PC-9 (cell line): ENCODE measurements around the gene CDH18. TPM values are rescaled to one million over a fixed set of nuclear protein-coding genes. Genes with fewer than 3 reads are reported as not detected.

Source experiments
- BruUV-seq: library from RNA; stranded (reverse); fragments of 400-500 nt; replicated peaks from 2 replicates; lab custom pipeline; 2021; lab: Mats Ljungman, UMichigan
- CTCF ChIA-PET: fragments of 300-600 bp; sonication (Branson Sonifier 250); formaldehyde crosslinking; loops from one replicate; lab custom pipeline; 2022; ENCODE audit warnings: antibody characterized with exemption; lab: Charles Lee
- POLR2A ChIA-PET: fragments of 300-600 bp; sonication (Branson Sonifier 250); formaldehyde crosslinking; loops from one replicate; lab custom pipeline; 2022; ENCODE audit warnings: antibody characterized with exemption; ENCODE audit not compliant: unreplicated experiment; lab: Charles Lee
- DNase-seq, 2 experiments: peaks; one replicate each; pipeline versions ENCODE4 v3.0.0 to v3.0.0-alpha.2; 2015 to 2022; ENCODE audit warnings: mixed read lengths in 1 of 2
- H2AFZ ChIP-seq: fragments of 200-600 bp; sonication (generic); 2 replicates; pipeline ENCODE4 v1.8.1; 2017; ENCODE audit warnings: antibody characterized with exemption
- H3F3A ChIP-seq: fragments of 200-600 bp; sonication (generic); 2 replicates; pipeline ENCODE4 v1.8.1; 2017; ENCODE audit warnings: antibody characterized with exemption, mild to moderate bottlenecking, low read depth; ENCODE audit not compliant: insufficient read depth
- H3K27ac ChIP-seq: fragments of 200-600 bp; sonication (generic); 2 replicates; pipeline ENCODE4 v1.6.1; 2016; ENCODE audit warnings: mixed run types
- H3K27me3 ChIP-seq: fragments of 200-600 bp; sonication (generic); 2 replicates; pipeline ENCODE4 v1.6.1; 2016; ENCODE audit warnings: low read depth, mixed run types; ENCODE audit not compliant: insufficient read depth
- H3K36me3 ChIP-seq: fragments of 200-600 bp; sonication (generic); 2 replicates; pipeline ENCODE4 v1.6.1; 2016; ENCODE audit warnings: low read depth, mixed run types
- H3K4me1 ChIP-seq: fragments of 200-600 bp; sonication (generic); replicated peaks from 2 replicates; pipeline ENCODE4 v1.6.1; 2016; ENCODE audit warnings: mixed run types; ENCODE audit not compliant: insufficient read depth
- H3K4me2 ChIP-seq: fragments of 200-600 bp; sonication (generic); 2 replicates; pipeline ENCODE4 v1.6.1; 2017; ENCODE audit warnings: mixed run types
- H3K4me3 ChIP-seq: fragments of 200-600 bp; sonication (generic); 2 replicates; pipeline ENCODE4 v1.6.1; 2016; ENCODE audit warnings: mixed run types
- H3K79me2 ChIP-seq: fragments of 200-600 bp; sonication (generic); 2 replicates; pipeline ENCODE4 v1.6.1; 2017; ENCODE audit warnings: low read depth, mixed run types
- H3K9me2 ChIP-seq: fragments of 200-600 bp; sonication (generic); 2 replicates; pipeline ENCODE4 v1.8.1; 2017; ENCODE audit warnings: mild to moderate bottlenecking; ENCODE audit not compliant: insufficient read depth
- H3K9me3 ChIP-seq: fragments of 200-600 bp; sonication (generic); 2 replicates; pipeline ENCODE4 v1.8.1; 2016; ENCODE audit warnings: low read depth; ENCODE audit not compliant: insufficient read depth
- H4K20me1 ChIP-seq: fragments of 200-600 bp; sonication (generic); 2 replicates; pipeline ENCODE4 v1.8.1; 2017; ENCODE audit not compliant: insufficient read depth
- CTCF ChIP-seq: fragments of 200-600 bp; sonication (generic); conservative IDR thresholded peaks from 2 replicates; pipeline ENCODE4 v1.6.1; 2017; ENCODE audit warnings: mixed run types, antibody characterized with exemption, mild to moderate bottlenecking, moderate library complexity
- EZH2 ChIP-seq: fragments of 200-600 bp; sonication (generic); IDR thresholded peaks from 2 replicates; pipeline ENCODE4 v1.8.0; 2017; ENCODE audit warnings: antibody characterized with exemption, low read depth
- intact Hi-C: fragments of 100-400 bp; cut with micrococcal nuclease; formaldehyde crosslinking; loops from one replicate; pipeline ENCODE4 v1.10.0; 2022; ENCODE audit not compliant: unreplicated experiment
- total RNA-seq: library from RNA; stranded (reverse); gene quantifications from 2 replicates; pipeline ENCODE4 v1.2.3, GENCODE V29; 2021

Gene CDH18
- total RNA-seq, 1 experiment from 2014 or later, result not detected

GRCh38 chr5:20017021-20017420 lies 29.0 kb upstream of the CDH18 start:
- no peak for DNase-seq
- ChIA-PET CTCF (no interaction called here), POLR2A (no interaction called here)
- no peaks in the 10 kb centered on the region for H3K4me1 ChIP-seq
- no peaks in the 10 kb centered on the region for H4K20me1 ChIP-seq
- no peaks in the 10 kb centered on the region for H3F3A ChIP-seq
- no peaks in the 10 kb centered on the region for H3K9me2 ChIP-seq
- H3K36me3 ChIP-seq, result no peaks in the 10 kb centered on the region
- no peak overlapping the region for H3K4me3 ChIP-seq
- no peak overlapping the region for H2AFZ ChIP-seq
- no peak overlapping the region for H3K4me2 ChIP-seq
- intact Hi-C loops, result no loop called here
- H3K27me3 ChIP-seq, result no peaks in the 10 kb centered on the region
- no peak for TF ChIP-seq CTCF
- TF ChIP-seq EZH2, result no peak
- no TSS peak for BruUV-seq
- H3K79me2 ChIP-seq, result no peaks in the 10 kb centered on the region
- no peak overlapping the region for H3K27ac ChIP-seq
- no peaks in the 10 kb centered on the region for H3K9me3 ChIP-seq

GRCh38 chr5:20000416-20000815 lies 12.4 kb upstream of the CDH18 start:
- DNase-seq, result no peak
- Histone ChIP-seq H3K27ac (no peak overlapping the region), H3K4me2 (no peak overlapping the region), H3K4me3 (no peak overlapping the region), H2AFZ (no peak overlapping the region), H3K9me3 (no peaks in the 10 kb centered on the region), H3K27me3 (no peaks in the 10 kb centered on the region), H3K36me3 (no peaks in the 10 kb centered on the region), H4K20me1 (0 out of 2 replicates have a peak, but pooled peaks cover 3% of the 10 kb centered on the region), H3F3A (no peaks in the 10 kb centered on the region), H3K9me2 (peaks cover 6% of the 10 kb centered on the region; the same call in 1 of the 2 replicates), H3K79me2 (no peaks in the 10 kb centered on the region), H3K4me1 (no peaks in the 10 kb centered on the region)
- ChIA-PET CTCF (no interaction called here), POLR2A (no interaction called here)
- no peak for TF ChIP-seq EZH2
- no peak for TF ChIP-seq CTCF
- BruUV-seq, result no TSS peak
- intact Hi-C loops, result no loop called here

- H2AFZ ChIP-seq, result no peak overlapping the region
- ChIA-PET CTCF (no interaction called here), POLR2A (no interaction called here)
- no peaks in the 10 kb centered on the region for H3F3A ChIP-seq
- DNase-seq, result no peak
- H3K27ac ChIP-seq, result no peak overlapping the region
- no peaks in the 10 kb centered on the region for H3K9me3 ChIP-seq
- H3K36me3 ChIP-seq, result no peaks in the 10 kb centered on the region
- H3K79me2 ChIP-seq, result no peaks in the 10 kb centered on the region
- H3K27me3 ChIP-seq, result 0 out of 2 replicates have a peak, but pooled peaks cover 4% of the 10 kb centered on the region
- intact Hi-C loops, result no loop called here
- TF ChIP-seq CTCF (no peak), EZH2 (no peak)
- no TSS peak for BruUV-seq
- H4K20me1 ChIP-seq, result no peaks in the 10 kb centered on the region
- no peak overlapping the region for H3K4me3 ChIP-seq
- H3K9me2 ChIP-seq, result no peaks in the 10 kb centered on the region
- no peaks in the 10 kb centered on the region for H3K4me1 ChIP-seq
- peak overlapping the region; percentile 26; the same call in 1 of the 2 replicates for H3K4me2 ChIP-seq
These were observed 457 bp upstream of the CDH18 start for GRCh38 chr5:19988457-19988856.
